Activated CD4-positive, alpha-beta T cell treated with anti-CD3 and anti-CD28 coated beads, Interleukin-2, amount 10 ng/mL, durations not matched to agents 24 days and 14 days (primary cell): ENCODE data around the gene CTU2. TPM values are rescaled to one million over a fixed set of nuclear protein-coding genes. Genes with fewer than 3 reads are reported as not detected.
A peak's percentile ranks its signal among the peaks of the same experiment; 100 is the strongest.
"Not testable (repeated sequence)": the region's sequence is repeated elsewhere in the genome, so short reads cannot be mapped to it uniquely, and the experiment has no call there.

Experiments
- DNase-seq: peaks from one replicate; pipeline ENCODE4 v3.0.0; 2022
- H3K27ac Mint-ChIP-seq: one replicate; pipeline ENCODE4 v1.8.0; 2022; ENCODE audit warnings: mild to moderate bottlenecking, mixed read lengths
- H3K27me3 Mint-ChIP-seq: one replicate; pipeline ENCODE4 v1.8.0; 2022; ENCODE audit warnings: mixed read lengths
- H3K36me3 Mint-ChIP-seq: one replicate; pipeline ENCODE4 v1.8.0; 2022; ENCODE audit warnings: low read depth, mild to moderate bottlenecking, mixed read lengths
- H3K4me1 Mint-ChIP-seq: one replicate; pipeline ENCODE4 v1.8.0; 2021; ENCODE audit warnings: mixed read lengths
- H3K4me3 Mint-ChIP-seq: one replicate; pipeline ENCODE4 v1.8.0; 2022; ENCODE audit warnings: mild to moderate bottlenecking, moderate library complexity, mixed read lengths
- H3K9me3 Mint-ChIP-seq: one replicate; pipeline ENCODE4 v1.8.0; 2021; ENCODE audit warnings: mixed read lengths
- intact Hi-C: fragments of 100-400 bp; cut with micrococcal nuclease; formaldehyde crosslinking; loops from one replicate; pipeline ENCODE4 v1.15.1; 2023
- total RNA-seq: library from RNA; stranded (reverse); gene quantifications from 2 replicates; pipeline ENCODE4 v1.2.3, GENCODE V29; 2022

The CTU2 gene
- total RNA-seq = 68.8 and 69.9 TPM in 2 replicates

DNA sequence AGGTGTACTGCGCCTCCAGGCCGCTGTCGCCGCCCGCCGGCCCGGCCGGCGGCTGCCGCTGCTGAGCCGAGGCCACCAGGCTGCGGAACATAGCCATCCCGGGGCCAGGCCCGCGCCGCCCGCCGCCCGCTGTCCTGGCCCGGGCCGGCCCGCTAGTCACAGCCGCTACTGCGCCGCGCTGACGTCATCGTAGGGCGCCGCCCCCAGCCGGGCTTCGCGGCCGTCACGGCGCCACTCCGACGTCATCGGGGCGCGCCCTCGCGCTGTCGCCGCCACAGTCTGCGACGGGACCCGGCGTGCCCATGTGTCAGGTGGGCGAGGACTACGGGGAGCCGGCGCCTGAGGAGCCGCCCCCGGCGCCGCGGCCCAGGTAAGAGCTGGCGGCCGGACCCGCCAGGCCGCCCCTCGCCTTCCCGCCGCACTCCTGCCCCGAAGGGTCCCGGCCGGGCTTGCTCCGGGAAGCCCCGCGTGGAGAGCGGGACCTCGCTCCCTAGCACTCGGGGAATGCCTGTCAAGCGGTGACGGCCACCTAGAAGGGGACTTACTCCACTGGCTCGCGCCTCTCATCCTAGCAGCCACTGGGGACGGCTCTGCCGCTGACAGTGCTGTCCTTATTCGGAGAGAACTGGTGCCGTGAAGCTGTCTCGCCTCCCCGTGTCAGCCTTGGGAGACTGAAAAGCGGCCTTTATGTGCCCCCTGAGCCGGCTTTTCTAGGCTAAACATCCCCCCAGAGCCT is at the start of gene CTU2, which contains the start of gene RNF166:
Gene CTU2, plus strand, starts transcription at position 275 of the 736 bp plus-strand sequence. Its CDS starts 28 bp downstream, at position 303.
Gene RNF166, minus strand, starts transcription at position 180 of the 736 bp plus-strand sequence. Its CDS starts 83 bp downstream, at position 97.
- intact Hi-C loops = loop anchor here (1.0 kb wide), 2 partner anchors 31 to 136 kb away; partner anchors contain the start of gene ZC3H18
- Mint-ChIP-seq H3K27me3 (no peaks in the 10 kb centered on the region), H3K4me1 (peaks cover 37% of the 10 kb centered on the region), H3K9me3 (no peaks in the 10 kb centered on the region), H3K4me3 (peak within 1 kb of the TSS; percentile 88), H3K36me3 (peaks cover 12% of the 10 kb centered on the region), H3K27ac (peak within 1 kb of the TSS; percentile 87)
- DNase-seq = peak; percentile 98

DNA sequence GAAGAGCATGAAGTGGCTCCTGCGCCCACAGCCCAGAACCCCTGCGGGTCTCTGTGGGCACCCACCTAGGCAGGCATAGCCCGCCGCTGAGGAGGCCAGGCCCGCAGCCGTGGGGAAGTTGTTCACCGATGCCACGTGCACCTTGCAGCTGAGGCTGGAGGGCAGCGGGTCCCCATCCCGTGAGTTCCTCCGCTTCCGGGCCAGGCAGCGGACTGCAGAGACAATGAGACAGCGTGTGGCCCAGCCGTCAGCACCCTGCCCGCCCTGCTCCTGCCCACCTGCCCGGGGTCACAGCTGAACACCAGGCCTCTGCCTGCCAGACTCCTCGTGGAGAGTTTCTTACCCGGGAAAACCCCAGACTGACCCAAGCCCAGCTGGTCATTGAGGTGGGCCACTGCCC is 48.9 kb upstream of the CTU2 start:
- no peaks in the 10 kb centered on the region for H3K9me3 Mint-ChIP-seq
- H3K27ac Mint-ChIP-seq = no peak overlapping the region
- H3K27me3 Mint-ChIP-seq = no peaks in the 10 kb centered on the region
- H3K4me3 Mint-ChIP-seq = no peak overlapping the region
- peaks cover 22% of the 10 kb centered on the region for H3K36me3 Mint-ChIP-seq
- peaks cover 15% of the 10 kb centered on the region for H3K4me1 Mint-ChIP-seq
- DNase-seq = no peak
- intact Hi-C loops = no loop called here

DNA sequence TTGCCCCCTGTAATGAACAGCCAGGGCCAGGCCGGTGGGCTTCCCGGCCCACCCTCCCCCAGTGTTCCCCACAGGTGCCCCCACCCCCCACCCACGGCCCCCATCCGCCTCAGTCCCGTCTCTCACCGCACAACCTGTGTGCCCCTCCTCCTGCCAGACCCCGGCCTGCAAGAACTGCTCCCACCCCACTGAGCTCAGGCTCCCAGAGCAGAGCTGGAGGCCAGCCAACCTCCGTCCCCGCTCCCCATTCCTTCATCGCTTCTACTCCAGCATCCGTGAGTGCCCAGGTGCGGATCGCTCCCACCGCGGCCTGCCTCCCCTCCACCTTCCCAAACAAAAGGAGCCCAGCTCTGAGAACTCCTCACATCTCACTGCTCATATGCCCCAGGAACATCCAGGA is 47.6 kb upstream of the CTU2 start:
- no peak overlapping the region for H3K27ac Mint-ChIP-seq
- H3K27me3 Mint-ChIP-seq = no peaks in the 10 kb centered on the region
- intact Hi-C loops = no loop called here
- no peak for DNase-seq
- no peak overlapping the region for H3K4me3 Mint-ChIP-seq
- peaks cover 17% of the 10 kb centered on the region for H3K4me1 Mint-ChIP-seq
- no peaks in the 10 kb centered on the region for H3K9me3 Mint-ChIP-seq
- H3K36me3 Mint-ChIP-seq = peaks cover 22% of the 10 kb centered on the region

DNA sequence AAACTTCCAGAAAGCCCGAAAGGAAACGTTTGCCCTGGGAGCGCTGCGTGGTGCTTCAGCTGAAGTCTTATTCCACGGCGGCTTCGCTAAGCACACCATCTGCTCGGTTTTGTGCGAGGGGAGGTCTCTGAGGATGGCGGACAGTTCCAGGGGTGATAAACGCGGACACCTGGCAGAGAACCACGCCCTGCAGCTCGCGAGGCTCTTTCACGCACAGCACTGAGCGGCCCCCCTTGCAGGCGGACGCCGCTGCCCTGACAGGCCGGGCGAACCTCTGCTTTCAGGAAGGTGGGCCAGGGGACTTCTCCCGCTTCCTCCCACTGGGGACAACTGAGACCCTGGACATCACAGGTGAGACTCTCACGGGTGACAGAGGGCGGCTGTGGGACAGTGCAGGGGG is 47.1 kb upstream of the CTU2 start:
- Mint-ChIP-seq H3K27me3 (no peaks in the 10 kb centered on the region), H3K27ac (no peak overlapping the region), H3K4me3 (no peak overlapping the region), H3K9me3 (no peaks in the 10 kb centered on the region), H3K36me3 (peaks cover 22% of the 10 kb centered on the region), H3K4me1 (peaks cover 19% of the 10 kb centered on the region)
- intact Hi-C loops = no loop called here
- DNase-seq = no peak

DNA sequence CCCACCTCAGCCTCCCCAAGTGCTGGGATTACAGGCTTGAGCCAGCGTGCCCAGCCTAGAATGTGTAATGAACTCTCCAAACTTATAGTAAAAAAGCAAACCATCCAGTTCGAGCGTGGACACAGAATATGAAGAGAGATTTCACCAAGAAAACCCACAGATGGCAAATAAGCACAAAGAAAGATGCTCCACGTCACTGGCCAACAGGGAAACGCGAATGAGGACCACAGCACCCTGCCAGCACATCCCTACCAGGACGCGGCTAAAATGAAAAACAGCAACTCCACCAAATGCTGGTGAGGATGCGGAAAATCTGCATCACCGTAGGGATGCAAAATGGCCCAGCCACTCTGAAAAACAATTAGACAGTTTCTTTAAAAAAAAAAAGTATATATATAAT is 44.8 kb upstream of the CTU2 start:
- Mint-ChIP-seq H3K9me3 (no peaks in the 10 kb centered on the region), H3K27ac (no peak overlapping the region), H3K36me3 (peaks cover 20% of the 10 kb centered on the region), H3K4me3 (peak overlapping the region; percentile 54), H3K27me3 (no peaks in the 10 kb centered on the region), H3K4me1 (peaks cover 23% of the 10 kb centered on the region)
- intact Hi-C loops = loop anchor here (10.0 kb wide), 1 partner anchor 207 kb away; the partner anchor contains the start of gene ZFPM1
- no peak for DNase-seq

- intact Hi-C loops = loop anchor here (2.0 to 10.0 kb wide), 2 partner anchors 38 to 208 kb away; partner anchors contain the start of gene ZFPM1
- H3K9me3 Mint-ChIP-seq = no peaks in the 10 kb centered on the region
- DNase-seq = peak; percentile 78
- peak overlapping the region; percentile 97 for H3K4me3 Mint-ChIP-seq
- H3K36me3 Mint-ChIP-seq = peaks cover 24% of the 10 kb centered on the region
- peak overlapping the region; percentile 86 for H3K27ac Mint-ChIP-seq
- no peaks in the 10 kb centered on the region for H3K27me3 Mint-ChIP-seq
- H3K4me1 Mint-ChIP-seq = peaks cover 23% of the 10 kb centered on the region
These were observed 44.0 kb upstream of the CTU2 start for GRCh38 chr16:88662222-88662842.

GRCh38 chr16:88662843-88663606 is 43.3 kb upstream of the CTU2 start, which contains the start of gene MVD:
Gene MVD, minus strand, starts transcription at chr16:88663091. Its CDS starts 11 bp downstream, at chr16:88663080.
- Mint-ChIP-seq H3K4me3 (peak within 1 kb of the TSS; percentile 97), H3K27me3 (no peaks in the 10 kb centered on the region), H3K36me3 (peaks cover 24% of the 10 kb centered on the region), H3K9me3 (no peaks in the 10 kb centered on the region), H3K27ac (peak within 1 kb of the TSS; percentile 93), H3K4me1 (peaks cover 23% of the 10 kb centered on the region)
- intact Hi-C loops = loop anchor here (1.0 to 10.0 kb wide), 4 partner anchors 12 to 208 kb away; partner anchors contain the start of genes CYBA, SNAI3 and ZFPM1
- DNase-seq = peak; percentile 99

DNA sequence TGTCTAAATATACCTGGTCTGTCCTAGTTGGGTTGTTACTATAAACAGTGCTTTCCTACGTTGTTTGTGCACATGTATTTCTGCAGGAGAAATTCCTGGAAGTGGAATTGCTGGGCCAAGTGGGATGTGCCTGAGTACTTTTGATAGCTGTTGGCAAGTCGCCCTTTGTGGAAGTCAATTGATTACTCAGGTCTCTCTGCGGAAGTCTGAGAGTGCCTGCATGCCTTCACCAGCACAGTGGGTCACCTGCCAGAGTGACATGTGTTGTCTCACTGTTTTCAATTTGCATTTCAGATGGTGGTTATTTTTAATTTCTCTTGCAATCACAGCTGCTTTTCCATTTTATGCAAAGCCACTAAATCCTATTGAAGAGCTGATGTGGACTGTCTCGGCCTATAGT is 41.2 kb upstream of the CTU2 start:
- Mint-ChIP-seq H3K36me3 (peaks cover 24% of the 10 kb centered on the region), H3K4me3 (peak overlapping the region; percentile 49), H3K4me1 (peaks cover 19% of the 10 kb centered on the region), H3K27me3 (no peaks in the 10 kb centered on the region), H3K27ac (no peak overlapping the region), H3K9me3 (no peaks in the 10 kb centered on the region)
- no peak for DNase-seq
- intact Hi-C loops = loop anchor here (10.0 kb wide), 1 partner anchor 210 kb away; the partner anchor contains the start of gene ZFPM1

- H3K4me3 Mint-ChIP-seq = no peak overlapping the region
- H3K9me3 Mint-ChIP-seq = no peaks in the 10 kb centered on the region
- H3K36me3 Mint-ChIP-seq = peaks cover 22% of the 10 kb centered on the region
- intact Hi-C loops = loop anchor here (10.0 kb wide), 1 partner anchor 211 kb away; the partner anchor contains the start of gene ZFPM1
- peaks cover 17% of the 10 kb centered on the region for H3K4me1 Mint-ChIP-seq
- no peak for DNase-seq
- H3K27me3 Mint-ChIP-seq = no peaks in the 10 kb centered on the region
- H3K27ac Mint-ChIP-seq = no peak overlapping the region
These were observed 40.7 kb upstream of the CTU2 start for GRCh38 chr16:88665570-88665969.

DNA sequence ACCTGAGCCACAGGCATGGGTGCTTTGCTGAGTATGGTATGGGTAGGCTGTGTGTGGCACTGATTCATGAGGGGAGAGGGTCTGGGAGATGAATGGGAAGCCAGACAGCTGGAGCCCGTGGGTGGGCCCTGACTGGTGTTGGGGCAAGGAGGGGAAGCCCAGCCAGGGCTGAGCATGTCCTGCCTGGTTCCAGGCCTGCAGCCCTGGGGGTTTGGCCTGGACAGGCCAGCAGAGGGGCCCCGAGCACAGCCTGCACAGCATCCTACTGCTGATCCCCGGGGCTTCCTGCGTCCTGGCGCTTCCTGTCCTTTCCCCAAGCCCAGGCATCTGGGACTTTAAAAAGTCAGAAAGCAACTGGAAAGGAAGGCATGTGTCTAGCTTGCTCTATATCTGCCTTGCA is 38.8 kb upstream of the CTU2 start:
- Mint-ChIP-seq H3K4me1 (peaks cover 7% of the 10 kb centered on the region), H3K27ac (no peak overlapping the region), H3K9me3 (no peaks in the 10 kb centered on the region), H3K27me3 (no peaks in the 10 kb centered on the region), H3K4me3 (no peak overlapping the region), H3K36me3 (peaks cover 17% of the 10 kb centered on the region)
- no peak for DNase-seq
- intact Hi-C loops = loop anchor here (10.0 kb wide), 1 partner anchor 213 kb away; the partner anchor contains the start of gene ZFPM1

DNA sequence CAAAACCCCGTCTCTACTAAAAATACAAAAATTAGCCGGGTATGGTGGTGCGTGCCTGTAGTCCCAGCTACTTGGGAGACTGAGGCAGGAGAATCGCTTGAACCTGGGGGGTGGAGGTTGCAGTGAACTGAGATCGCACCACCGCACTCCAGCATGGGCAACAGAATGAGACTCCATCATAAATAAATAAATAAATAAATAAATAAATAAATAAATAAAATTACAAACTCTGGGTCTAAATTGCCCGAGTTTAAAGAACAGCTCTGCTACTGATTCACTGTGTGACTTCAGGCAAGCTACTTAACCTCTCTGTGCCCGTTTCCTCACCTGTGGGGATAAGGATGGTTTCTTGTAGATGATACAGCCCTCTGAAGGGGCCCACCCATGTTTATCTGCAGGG is 36.8 kb upstream of the CTU2 start:
- not testable (repeated sequence) for H3K27me3 Mint-ChIP-seq, H3K4me3 Mint-ChIP-seq, H3K9me3 Mint-ChIP-seq, H3K27ac Mint-ChIP-seq, H3K4me1 Mint-ChIP-seq, DNase-seq
- peaks cover 14% of the 10 kb centered on the region for H3K36me3 Mint-ChIP-seq
- intact Hi-C loops = loop anchor here (10.0 kb wide), 1 partner anchor 215 kb away; the partner anchor contains the start of gene ZFPM1

DNA sequence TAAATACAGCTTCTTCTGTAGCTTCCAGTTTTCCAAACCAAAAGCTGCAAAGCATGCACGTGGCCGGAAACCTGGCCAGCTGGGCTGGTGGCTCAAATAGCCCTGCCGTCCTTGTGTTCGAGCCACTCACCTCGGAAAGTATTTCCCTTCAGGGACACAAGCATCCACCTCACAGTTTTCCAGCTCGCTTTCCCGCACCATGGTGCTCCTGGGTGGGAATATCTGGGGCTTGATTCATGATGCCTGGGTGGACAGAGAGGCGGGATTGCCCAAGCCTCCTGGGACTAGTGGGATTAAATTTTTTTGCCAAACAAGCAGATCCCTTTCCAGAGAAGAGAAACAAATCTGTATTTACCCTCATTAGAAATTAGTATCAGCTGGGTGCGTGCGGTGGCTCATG is 36.3 kb upstream of the CTU2 start:
- intact Hi-C loops = loop anchor here (10.0 kb wide), 1 partner anchor 215 kb away; the partner anchor contains the start of gene ZFPM1
- Mint-ChIP-seq H3K9me3 (no peaks in the 10 kb centered on the region), H3K27me3 (no peaks in the 10 kb centered on the region), H3K36me3 (peaks cover 13% of the 10 kb centered on the region), H3K4me3 (no peak overlapping the region), H3K4me1 (peaks cover 2% of the 10 kb centered on the region), H3K27ac (no peak overlapping the region)
- no peak for DNase-seq

- Mint-ChIP-seq H3K36me3 (peaks cover 9% of the 10 kb centered on the region), H3K27me3 (no peaks in the 10 kb centered on the region), H3K27ac (no peak overlapping the region)
These were observed 34.5 kb upstream of the CTU2 start for GRCh38 chr16:88671806-88672205.

More at GRCh38 chr16:88671806-88672205, 34.5 kb upstream of the CTU2 start:
- no peak for DNase-seq
- Mint-ChIP-seq H3K9me3 (no peaks in the 10 kb centered on the region), H3K4me1 (no peaks in the 10 kb centered on the region), H3K4me3 (no peak overlapping the region)
- intact Hi-C loops = no loop called here
